ENCODE measurements around the gene LRFN3. TPM values are rescaled to one million over a fixed set of nuclear protein-coding genes. Genes with fewer than 3 reads are reported as not detected.

LRFN3 gene
- total RNA-seq, 4 donors from 2014 or later, result 6.7 to 18.5 (median 9.1) TPM

DNA sequence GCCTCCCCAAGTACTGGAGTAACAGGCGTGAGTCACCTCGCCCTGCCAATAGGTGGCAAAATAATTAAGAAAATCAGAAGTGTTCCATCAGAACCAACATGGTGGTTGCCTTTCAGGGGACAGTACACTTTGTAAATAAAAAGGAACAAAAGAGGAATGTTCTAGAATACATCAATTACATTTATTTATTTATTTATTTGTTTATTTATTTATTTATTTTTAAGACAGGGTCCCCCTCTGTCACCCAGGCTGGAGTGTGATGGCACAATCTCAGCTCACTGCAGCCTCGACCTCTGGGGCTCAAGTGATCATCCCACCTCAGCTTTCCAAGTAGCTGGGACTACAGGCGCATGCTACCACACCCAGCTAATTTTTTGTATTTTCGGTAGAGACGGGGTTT lies 15.2 kb upstream of the LRFN3 start:
- H3K9me3 ChIP-seq, result no peaks in the 10 kb centered on the region
- peaks cover 3% of the 10 kb centered on the region for H3K27me3 ChIP-seq
- no peak for ATAC-seq
- 69 to 71% methylated on average over 5 of the region's 6 CpGs for WGBS, 2 donors (ENCODE audit: low coverage in 1 of 2)
- no peak overlapping the region for H3K27ac ChIP-seq
- H3K36me3 ChIP-seq, result no peaks in the 10 kb centered on the region
- no peak overlapping the region for H3K4me3 ChIP-seq
- TF ChIP-seq EP300 (IDR thresholded peaks at IDR 0.05) (no peak), POLR2AphosphoS5 (IDR thresholded peaks at IDR 0.05) (no peak), POLR2A (IDR thresholded peaks at IDR 0.05) (no peak)
- TF ChIP-seq, protein P1, sequence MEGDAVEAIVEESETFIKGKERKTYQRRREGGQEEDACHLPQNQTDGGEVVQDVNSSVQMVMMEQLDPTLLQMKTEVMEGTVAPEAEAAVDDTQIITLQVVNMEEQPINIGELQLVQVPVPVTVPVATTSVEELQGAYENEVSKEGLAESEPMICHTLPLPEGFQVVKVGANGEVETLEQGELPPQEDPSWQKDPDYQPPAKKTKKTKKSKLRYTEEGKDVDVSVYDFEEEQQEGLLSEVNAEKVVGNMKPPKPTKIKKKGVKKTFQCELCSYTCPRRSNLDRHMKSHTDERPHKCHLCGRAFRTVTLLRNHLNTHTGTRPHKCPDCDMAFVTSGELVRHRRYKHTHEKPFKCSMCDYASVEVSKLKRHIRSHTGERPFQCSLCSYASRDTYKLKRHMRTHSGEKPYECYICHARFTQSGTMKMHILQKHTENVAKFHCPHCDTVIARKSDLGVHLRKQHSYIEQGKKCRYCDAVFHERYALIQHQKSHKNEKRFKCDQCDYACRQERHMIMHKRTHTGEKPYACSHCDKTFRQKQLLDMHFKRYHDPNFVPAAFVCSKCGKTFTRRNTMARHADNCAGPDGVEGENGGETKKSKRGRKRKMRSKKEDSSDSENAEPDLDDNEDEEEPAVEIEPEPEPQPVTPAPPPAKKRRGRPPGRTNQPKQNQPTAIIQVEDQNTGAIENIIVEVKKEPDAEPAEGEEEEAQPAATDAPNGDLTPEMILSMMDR (IDR thresholded peaks at IDR 0.05), result no peak
- H3K4me1 ChIP-seq, result no peaks in the 10 kb centered on the region

DNA sequence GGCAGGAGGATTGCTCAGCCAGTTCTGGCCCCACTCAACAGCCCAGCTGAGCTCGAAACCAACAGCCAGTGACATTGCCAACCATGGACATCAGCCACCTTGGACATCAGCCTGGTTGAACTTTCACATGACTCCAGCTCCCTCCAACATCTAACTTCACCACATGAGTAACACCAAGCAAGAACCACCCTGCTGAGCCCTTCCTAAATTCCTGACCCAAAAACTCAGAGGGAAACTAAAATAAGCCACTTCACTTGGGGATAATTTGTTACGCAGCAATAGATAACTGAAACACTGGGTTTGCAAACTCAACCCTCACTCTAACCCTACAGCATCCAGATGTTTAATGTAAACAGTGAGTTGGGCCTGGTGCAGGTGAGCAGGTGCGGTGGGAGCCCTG lies 10.7 kb upstream of the LRFN3 start:
- Histone ChIP-seq H3K4me1 (no peaks in the 10 kb centered on the region), H3K36me3 (no peaks in the 10 kb centered on the region), H3K9me3 (no peaks in the 10 kb centered on the region), H3K27me3 (peaks cover 3% of the 10 kb centered on the region), H3K27ac (no peak overlapping the region), H3K4me3 (no peak overlapping the region)
- whole genome bisulfite sequencing, 2 donors (ENCODE audit: low coverage in 1 of 2), result 67 to 75% methylated on average over 2 to 3 of the region's 3 CpGs
- no peak for ATAC-seq
- TF ChIP-seq POLR2A (IDR thresholded peaks at IDR 0.05), result no peak
- TF ChIP-seq EP300 (IDR thresholded peaks at IDR 0.05), result no peak
- TF ChIP-seq POLR2AphosphoS5 (IDR thresholded peaks at IDR 0.05), result no peak
- TF ChIP-seq, protein P1 (IDR thresholded peaks at IDR 0.05), result no peak

DNA sequence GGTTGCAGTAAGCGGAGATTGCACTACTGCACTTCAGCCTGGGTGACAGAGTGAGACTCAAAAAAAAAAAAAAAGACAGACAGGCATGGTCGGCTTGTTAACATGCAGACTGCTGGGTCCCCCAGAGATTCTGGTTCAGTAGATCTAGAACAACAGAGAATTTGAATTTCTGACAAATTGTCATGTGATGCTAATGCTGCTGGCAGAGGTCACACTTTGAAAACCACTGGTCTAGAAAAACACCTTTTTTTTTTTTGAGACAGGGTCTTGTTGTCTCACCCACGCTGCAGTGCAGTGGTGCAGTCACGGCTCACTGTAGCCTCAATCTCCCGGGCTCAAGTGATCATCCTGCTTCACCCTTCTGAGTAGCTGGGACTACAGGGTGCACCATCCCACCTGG lies 7.7 kb upstream of the LRFN3 start:
- H3K9me3 ChIP-seq, result no peaks in the 10 kb centered on the region
- no peaks in the 10 kb centered on the region for H3K36me3 ChIP-seq
- TF ChIP-seq, protein P1 (IDR thresholded peaks at IDR 0.05), result no peak
- TF ChIP-seq POLR2AphosphoS5 (IDR thresholded peaks at IDR 0.05), result no peak
- TF ChIP-seq EP300 (IDR thresholded peaks at IDR 0.05), result no peak
- TF ChIP-seq POLR2A (IDR thresholded peaks at IDR 0.05), result no peak
- no peak overlapping the region for H3K27ac ChIP-seq
- no peak overlapping the region for H3K4me3 ChIP-seq
- H3K4me1 ChIP-seq, result peaks cover 0 to 13% (median 8%) of the 10 kb centered on the region in 3 donors
- H3K27me3 ChIP-seq, result peaks cover 3% of the 10 kb centered on the region
- 74 to 77% methylated on average over 5 of the region's 5 CpGs for WGBS, 2 donors (ENCODE audit: low coverage in 1 of 2)
- no peak for ATAC-seq

DNA sequence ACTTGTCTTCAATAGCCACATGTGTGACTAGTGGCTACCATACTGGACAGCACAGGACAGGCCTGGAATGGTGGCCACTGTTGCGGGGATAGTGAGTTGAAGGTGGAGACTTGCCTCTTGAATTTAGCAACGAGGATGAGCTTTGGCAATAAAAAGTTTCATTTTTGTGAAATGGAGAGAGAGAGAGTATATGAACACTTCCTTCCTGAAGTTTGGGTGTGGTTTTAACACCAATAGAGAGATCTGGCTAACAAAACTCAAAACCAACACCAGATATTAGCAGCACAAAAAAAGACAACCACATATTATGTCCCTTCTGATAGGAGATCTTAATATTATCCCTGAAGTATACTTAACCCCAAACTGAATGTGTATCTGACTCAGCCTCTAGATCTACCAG lies 6.3 kb upstream of the LRFN3 start:
- Histone ChIP-seq H3K9me3 (no peaks in the 10 kb centered on the region), H3K4me1 (peaks cover 0 to 13% (median 8%) of the 10 kb centered on the region in 3 donors), H3K36me3 (no peaks in the 10 kb centered on the region), H3K27ac (peak overlapping the region in 1 of 4 donors; percentile 13), H3K4me3 (no peak overlapping the region), H3K27me3 (peaks cover under 1% of the 10 kb centered on the region)
- 43 to 80% methylated on average over 1 to 2 of the region's 2 CpGs for WGBS, 2 donors (ENCODE audit: low coverage in 1 of 2)
- ATAC-seq, result no peak
- TF ChIP-seq, protein P1 (IDR thresholded peaks at IDR 0.05), result no peak
- no peak for TF ChIP-seq EP300 (IDR thresholded peaks at IDR 0.05)
- no peak for TF ChIP-seq POLR2A (IDR thresholded peaks at IDR 0.05)
- no peak for TF ChIP-seq POLR2AphosphoS5 (IDR thresholded peaks at IDR 0.05)

DNA sequence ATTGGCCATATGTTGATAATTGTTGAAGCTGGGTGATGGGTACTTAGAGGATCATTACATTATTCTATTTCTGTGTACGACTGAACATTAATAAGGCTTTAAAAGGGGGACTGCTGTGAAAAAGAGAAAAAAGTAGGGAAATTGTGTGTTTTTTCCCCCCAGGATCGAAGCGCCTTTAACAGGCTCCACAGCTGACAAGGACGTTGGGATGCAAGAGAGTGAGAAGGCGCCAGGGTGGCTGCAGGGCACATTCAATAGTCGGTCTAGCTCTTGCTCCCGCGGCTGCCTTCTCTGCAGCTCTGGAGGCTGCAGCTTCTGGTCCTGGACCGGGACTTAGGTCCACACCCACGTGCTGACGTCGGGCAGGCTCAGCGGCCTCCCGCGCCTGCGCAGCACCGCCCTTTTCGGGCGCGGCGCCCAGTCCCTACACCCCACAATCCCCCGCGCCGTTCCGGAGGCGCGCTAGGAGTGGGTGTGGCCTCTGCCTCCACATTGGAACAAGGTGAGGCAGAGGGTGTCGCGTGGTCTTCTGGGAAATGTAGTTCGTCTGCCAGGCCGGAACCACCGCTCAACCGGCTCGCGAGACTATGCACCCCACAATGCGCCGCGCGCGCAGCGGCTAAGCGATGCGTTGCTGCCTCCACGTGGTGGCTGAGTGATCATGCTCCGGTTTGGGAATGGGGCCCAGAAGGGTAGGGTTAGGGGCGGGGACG lies 4.9 kb upstream of the LRFN3 start:
- no peaks in the 10 kb centered on the region for H3K27me3 ChIP-seq
- WGBS, 2 donors (ENCODE audit: low coverage in 1 of 2), result 0 to 1% methylated on average over 8 to 10 of the region's 47 CpGs
- H3K27ac ChIP-seq, result peak overlapping the region; percentile 11 to 81 (median 74)
- no peak for TF ChIP-seq EP300 (IDR thresholded peaks at IDR 0.05)
- peak; percentile 70 to 76 for TF ChIP-seq POLR2A (IDR thresholded peaks at IDR 0.05)
- TF ChIP-seq POLR2AphosphoS5 (IDR thresholded peaks at IDR 0.05), result peak; percentile 66
- TF ChIP-seq, protein P1 (IDR thresholded peaks at IDR 0.05), result peak in 3 of 4 experiments; percentile 95 to 98 (median 95)
- no peaks in the 10 kb centered on the region for H3K36me3 ChIP-seq
- H3K4me3 ChIP-seq, result peak overlapping the region in 1 of 2 donors; percentile 26
- no peaks in the 10 kb centered on the region for H3K9me3 ChIP-seq
- peaks cover 2 to 24% (median 13%) of the 10 kb centered on the region in 3 donors for H3K4me1 ChIP-seq
- peak; percentile 98 for ATAC-seq
